Measurements from ENCODE around the gene DPCD.

Gene DPCD

GRCh38 chr10:101572785-101573184 lies 15.3 kb upstream of the DPCD start:
- TF ChIP-seq CTCF (IDR thresholded peaks at IDR 0.05; ENCODE audit: borderline replicate concordance, insufficient read depth, low read depth, low read length) = no peak
- no peak overlapping the region for H3K4me3 ChIP-seq (ENCODE audit: low read depth, low read length)

- TF ChIP-seq CTCF (IDR thresholded peaks at IDR 0.05; ENCODE audit: borderline replicate concordance, insufficient read depth, low read depth, low read length) = no peak
Observed at GRCh38 chr10:101573885-101574753, 14.0 kb upstream of the DPCD start.

GRCh38 chr10:101575091-101575490 lies 13.0 kb upstream of the DPCD start:
- TF ChIP-seq CTCF (IDR thresholded peaks at IDR 0.05; ENCODE audit: borderline replicate concordance, insufficient read depth, low read depth, low read length) = no peak

More at GRCh38 chr10:101573885-101574753, 14.0 kb upstream of the DPCD start:
- no peak overlapping the region for H3K4me3 ChIP-seq (ENCODE audit: low read depth, low read length)

GRCh38 chr10:101575580-101576210 lies 12.4 kb upstream of the DPCD start:
- TF ChIP-seq CTCF (IDR thresholded peaks at IDR 0.05; ENCODE audit: borderline replicate concordance, insufficient read depth, low read depth, low read length) = no peak
- no peak overlapping the region for H3K4me3 ChIP-seq (ENCODE audit: low read depth, low read length)

More at GRCh38 chr10:101575091-101575490, 13.0 kb upstream of the DPCD start:
- no peak overlapping the region for H3K4me3 ChIP-seq (ENCODE audit: low read depth, low read length)

GRCh38 chr10:101576211-101576863 lies 11.8 kb upstream of the DPCD start:
- H3K4me3 ChIP-seq (ENCODE audit: low read depth, low read length) = no peak overlapping the region
- no peak for TF ChIP-seq CTCF (IDR thresholded peaks at IDR 0.05; ENCODE audit: borderline replicate concordance, insufficient read depth, low read depth, low read length)

- no peak overlapping the region for H3K4me3 ChIP-seq (ENCODE audit: low read depth, low read length)
- TF ChIP-seq CTCF (IDR thresholded peaks at IDR 0.05; ENCODE audit: borderline replicate concordance, insufficient read depth, low read depth, low read length) = no peak
Observed at GRCh38 chr10:101577121-101577871, 10.8 kb upstream of the DPCD start.

Data from GM12875 (cell line).